AG04450 (cell line): ENCODE data around the gene TMEM50B. TPM values are rescaled to one million over a fixed set of nuclear protein-coding genes. Genes with fewer than 3 reads are reported as not detected.

Experiments used
- CTCF ChIA-PET: fragments of 300-600, 350-600 bp; formaldehyde crosslinking; extraction: SDS; loops from one replicate; lab custom pipeline; 2022; ENCODE audit warnings: antibody characterized with exemption, inconsistent platforms; lab: Charles Lee
- POLR2A ChIA-PET: fragments of 350-600 bp; formaldehyde crosslinking; extraction: SDS; loops from one replicate; lab custom pipeline; 2021; ENCODE audit warnings: antibody characterized with exemption, inconsistent platforms; lab: Yijun Ruan, JAX
- DNase-seq: peaks from one replicate; pipeline ENCODE4 v3.0.0-alpha.2; 2011; ENCODE audit warnings: low read depth, low spot score
- H3K27ac ChIP-seq: one replicate; pipeline ENCODE4 v1.5.1; 2012; ENCODE audit warnings: low read depth, low read length, control low read depth
- H3K27me3 ChIP-seq: one replicate; pipeline ENCODE4 v1.6.0; 2012; ENCODE audit warnings: low read length; ENCODE audit not compliant: control insufficient read depth, insufficient read depth
- H3K4me3 ChIP-seq: 2 replicates; pipeline ENCODE4 v1.5.1; 2011; ENCODE audit warnings: mild to moderate bottlenecking, low read depth, low read length, control low read depth
- H3K9me3 ChIP-seq: 2 replicates; pipeline ENCODE4 v1.5.1; 2012; ENCODE audit warnings: low read length; ENCODE audit not compliant: control insufficient read depth, insufficient read depth
- CTCF ChIP-seq: IDR thresholded peaks from 2 replicates; pipeline ENCODE4 v1.5.1; 2011; ENCODE audit warnings: low read depth, low read length, control low read depth, inconsistent platforms
- polyA plus RNA-seq: library from polyadenylated mRNA; depleted of rRNA; stranded (reverse); fragments of >200 nt; gene quantifications from 2 replicates; pipeline ENCODE4 v1.2.3, GENCODE V29; 2011

Gene TMEM50B
- polyA plus RNA-seq, 1 experiment = 33.8 TPM

- peak within 1 kb of the TSS; percentile 96 for H3K4me3 ChIP-seq
- H3K27me3 ChIP-seq = peaks cover 4% of the 10 kb centered on the region
- POLR2A ChIA-PET = interaction anchor here (1.2 to 1.6 kb wide), 2 partner anchors 11 to 97 kb away, joined by 4 to 64 read pairs; partner anchors contain the start of genes DONSON and TMEM50B
- CTCF ChIA-PET = interaction anchor here (1.4 kb wide), 1 partner anchor 114 kb away, joined by 7 read pairs; no protein-coding TSS in a partner anchor
- no peaks in the 10 kb centered on the region; the same call in 1 of the 2 replicates for H3K9me3 ChIP-seq
- DNase-seq = peak; percentile 80
- H3K27ac ChIP-seq = no peak within 1 kb of the TSS
- TF ChIP-seq CTCF = no peak
Observed at GRCh38 chr21:33491373-33492102, 11.8 kb upstream of the TMEM50B start, which contains the start of gene DNAJC28. DNAJC28 (minus strand) TSS chr21:33491716; CDS start chr21:33489393, 2,323 bp downstream.

- no peak for DNase-seq
- H3K9me3 ChIP-seq = no peaks in the 10 kb centered on the region; the same call in 1 of the 2 replicates
- POLR2A ChIA-PET = interaction anchor here (1.2 to 1.6 kb wide), 2 partner anchors 11 to 98 kb away, joined by 4 to 64 read pairs; partner anchors contain the start of genes DONSON and TMEM50B
- peaks cover 2% of the 10 kb centered on the region for H3K27me3 ChIP-seq
- CTCF ChIA-PET = interaction anchor here (0.6 to 1.4 kb wide), 2 partner anchors 115 to 664 kb away, joined by 4 to 7 read pairs; no protein-coding TSS in a partner anchor
- no peak for TF ChIP-seq CTCF
- no peak overlapping the region for H3K27ac ChIP-seq
- H3K4me3 ChIP-seq = peak overlapping the region; percentile 96
Observed at GRCh38 chr21:33490991-33491372, 11.2 kb upstream of the TMEM50B start.

GRCh38 chr21:33488936-33489335 is 9.2 kb upstream of the TMEM50B start:
- no peaks in the 10 kb centered on the region; the same call in 1 of the 2 replicates for H3K9me3 ChIP-seq
- no peak overlapping the region for H3K4me3 ChIP-seq
- H3K27me3 ChIP-seq = no peaks in the 10 kb centered on the region
- DNase-seq = no peak
- no peak overlapping the region for H3K27ac ChIP-seq
- TF ChIP-seq CTCF = no peak
- CTCF ChIA-PET = interaction anchor here (0.8 to 1.8 kb wide), 2 partner anchors 9 to 117 kb away, joined by 4 to 13 read pairs; partner anchors contain the start of gene TMEM50B
- POLR2A ChIA-PET = no interaction called here

- POLR2A ChIA-PET = no interaction called here
- CTCF ChIA-PET = interaction anchor here (1.8 kb wide), 1 partner anchor 8 kb away, joined by 4 read pairs; the partner anchor contains the start of gene TMEM50B
Observed at GRCh38 chr21:33487996-33488395, 8.2 kb upstream of the TMEM50B start.

More at GRCh38 chr21:33487996-33488395, 8.2 kb upstream of the TMEM50B start:
- Histone ChIP-seq H3K27ac (no peak overlapping the region), H3K9me3 (no peaks in the 10 kb centered on the region; the same call in 1 of the 2 replicates), H3K4me3 (no peak overlapping the region), H3K27me3 (no peaks in the 10 kb centered on the region)
- no peak for DNase-seq
- no peak for TF ChIP-seq CTCF
